ENCODE data around the gene MAPKAP1.
A peak's percentile ranks its signal among the peaks of the same experiment; 100 is the strongest.

MAPKAP1 gene

DNA sequence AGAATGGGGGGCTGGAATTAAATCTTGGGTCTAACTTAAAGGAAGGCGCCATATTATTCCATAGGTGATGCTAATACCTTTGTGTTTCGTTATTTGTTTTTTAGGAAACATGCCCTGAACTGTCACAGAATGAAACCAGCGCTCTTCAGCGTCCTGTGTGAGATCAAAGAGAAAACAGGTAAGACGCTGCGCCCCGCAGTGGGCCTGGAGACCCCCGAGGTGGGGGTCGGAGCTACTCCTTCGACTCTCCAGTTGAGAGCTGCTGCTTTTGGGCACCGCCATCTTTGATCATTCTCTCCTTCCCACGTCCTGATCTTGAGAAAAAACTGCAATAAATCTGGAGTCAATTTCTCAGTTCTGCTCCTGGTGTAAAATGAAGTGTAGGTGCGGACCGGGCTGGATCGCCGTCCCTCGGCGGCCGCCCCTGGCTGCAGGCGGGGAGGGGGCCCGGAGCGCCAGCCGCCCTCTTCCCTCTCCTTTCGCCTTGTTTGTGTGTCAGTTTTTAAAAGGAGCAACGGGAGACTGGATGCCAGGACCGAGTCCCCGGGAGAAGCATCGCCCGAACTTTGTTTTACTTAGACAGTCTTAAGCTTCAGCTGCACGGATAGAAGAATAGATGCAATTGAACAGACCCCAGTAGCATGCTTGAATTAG is 41.6 kb upstream of the MAPKAP1 start:
- peak overlapping the region; percentile 92 for H3K27ac ChIP-seq
- TF ChIP-seq ZFX (IDR thresholded peaks at IDR 0.05; ENCODE audit: borderline replicate concordance) = no peak
- TF ChIP-seq, protein P1, sequence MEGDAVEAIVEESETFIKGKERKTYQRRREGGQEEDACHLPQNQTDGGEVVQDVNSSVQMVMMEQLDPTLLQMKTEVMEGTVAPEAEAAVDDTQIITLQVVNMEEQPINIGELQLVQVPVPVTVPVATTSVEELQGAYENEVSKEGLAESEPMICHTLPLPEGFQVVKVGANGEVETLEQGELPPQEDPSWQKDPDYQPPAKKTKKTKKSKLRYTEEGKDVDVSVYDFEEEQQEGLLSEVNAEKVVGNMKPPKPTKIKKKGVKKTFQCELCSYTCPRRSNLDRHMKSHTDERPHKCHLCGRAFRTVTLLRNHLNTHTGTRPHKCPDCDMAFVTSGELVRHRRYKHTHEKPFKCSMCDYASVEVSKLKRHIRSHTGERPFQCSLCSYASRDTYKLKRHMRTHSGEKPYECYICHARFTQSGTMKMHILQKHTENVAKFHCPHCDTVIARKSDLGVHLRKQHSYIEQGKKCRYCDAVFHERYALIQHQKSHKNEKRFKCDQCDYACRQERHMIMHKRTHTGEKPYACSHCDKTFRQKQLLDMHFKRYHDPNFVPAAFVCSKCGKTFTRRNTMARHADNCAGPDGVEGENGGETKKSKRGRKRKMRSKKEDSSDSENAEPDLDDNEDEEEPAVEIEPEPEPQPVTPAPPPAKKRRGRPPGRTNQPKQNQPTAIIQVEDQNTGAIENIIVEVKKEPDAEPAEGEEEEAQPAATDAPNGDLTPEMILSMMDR (IDR thresholded peaks at IDR 0.05) = no peak

DNA sequence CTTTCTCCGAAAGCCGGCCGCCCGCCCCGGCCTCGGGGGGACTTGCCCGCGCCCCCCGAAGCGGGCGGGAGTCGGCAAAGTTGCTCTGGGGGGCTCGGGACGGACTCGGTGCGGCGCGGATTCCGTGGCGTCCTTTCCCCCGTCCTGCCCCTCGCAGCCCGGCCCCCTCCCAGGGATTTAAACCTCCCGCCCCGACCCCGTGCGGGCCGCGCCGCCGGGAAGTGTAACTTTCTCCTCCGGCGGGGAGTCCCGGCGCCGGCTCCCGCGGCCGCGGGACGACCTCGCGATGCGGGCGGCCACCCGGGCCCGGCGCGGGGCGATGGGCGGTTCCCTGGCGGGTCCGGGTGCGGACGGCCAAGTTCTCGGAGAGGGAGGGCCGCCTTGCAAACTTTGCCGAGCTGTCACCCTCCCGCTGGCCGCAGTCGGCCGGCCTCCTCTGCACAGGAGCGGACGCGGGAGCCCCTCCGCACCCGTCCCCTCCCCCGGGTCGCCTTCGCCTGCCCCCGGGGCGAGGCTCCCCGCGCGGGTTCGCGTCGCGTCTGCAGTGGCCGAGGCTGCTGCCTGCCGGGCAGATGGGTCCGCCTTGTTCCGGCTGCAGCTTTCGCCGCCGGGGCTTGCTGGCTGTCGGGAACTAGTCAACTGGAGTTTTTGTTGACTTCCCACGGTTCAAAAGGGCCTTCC is 40.9 kb upstream of the MAPKAP1 start:
- H3K27ac ChIP-seq = peak overlapping the region; percentile 92
- TF ChIP-seq, protein P1 (IDR thresholded peaks at IDR 0.05) = no peak
- TF ChIP-seq ZFX (IDR thresholded peaks at IDR 0.05; ENCODE audit: borderline replicate concordance) = no peak

DNA sequence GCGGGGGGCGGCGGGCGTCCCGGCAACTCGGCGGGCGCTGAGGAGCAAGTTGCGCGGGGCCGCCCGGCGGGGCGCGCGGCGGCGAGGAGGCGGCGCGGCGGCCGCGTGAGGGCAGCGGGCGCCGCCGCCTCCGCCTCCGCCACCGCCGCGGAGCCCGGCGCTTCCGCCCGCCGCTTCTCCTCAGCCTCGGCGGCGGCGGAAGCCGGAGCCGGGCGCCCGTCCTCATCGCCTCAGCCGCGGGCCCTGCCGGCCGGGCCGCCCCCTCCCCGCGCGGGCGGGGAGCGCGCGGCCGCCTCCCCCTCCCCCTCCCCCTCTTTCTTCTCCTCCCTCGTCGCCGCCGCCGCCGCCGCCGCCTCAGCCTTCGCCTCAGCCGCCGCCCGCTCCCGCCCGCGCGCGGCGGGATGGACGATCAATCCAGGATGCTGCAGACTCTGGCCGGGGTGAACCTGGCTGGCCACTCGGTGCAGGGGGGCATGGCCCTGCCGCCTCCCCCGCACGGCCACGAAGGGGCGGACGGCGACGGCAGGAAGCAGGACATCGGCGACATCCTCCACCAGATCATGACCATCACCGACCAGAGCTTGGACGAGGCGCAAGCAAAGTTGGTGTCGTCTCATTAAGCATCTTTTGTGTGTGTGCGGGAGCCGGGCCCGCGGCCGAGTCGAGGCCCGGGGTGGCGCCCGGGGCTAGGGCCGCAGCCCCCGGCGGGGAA is 40.2 kb upstream of the MAPKAP1 start, which contains the start of gene PBX3:
Gene PBX3, plus strand, starts transcription at position 321 of the 712 bp plus-strand sequence.
- peak within 1 kb of the TSS; percentile 92 for H3K27ac ChIP-seq
- no peak for TF ChIP-seq ZFX (IDR thresholded peaks at IDR 0.05; ENCODE audit: borderline replicate concordance)
- TF ChIP-seq, protein P1 (IDR thresholded peaks at IDR 0.05) = no peak

DNA sequence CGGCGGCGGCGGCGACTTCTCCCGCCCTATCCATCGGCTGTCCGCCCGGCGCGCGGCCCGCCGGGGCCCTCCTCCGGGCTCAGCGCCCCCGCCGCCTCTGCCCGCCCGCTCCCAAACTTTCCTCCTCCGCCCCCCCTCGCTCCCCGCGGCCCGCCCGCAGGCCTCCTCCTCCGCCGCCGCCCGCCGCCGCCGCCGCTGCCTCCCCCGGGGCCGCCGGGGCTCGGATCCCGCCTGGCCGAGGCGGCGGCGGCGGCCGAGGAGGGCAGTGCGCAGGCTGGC is 39.7 kb upstream of the MAPKAP1 start:
- H3K27ac ChIP-seq = peak overlapping the region; percentile 92
- TF ChIP-seq, protein P1 (IDR thresholded peaks at IDR 0.05) = no peak
- TF ChIP-seq ZFX (IDR thresholded peaks at IDR 0.05; ENCODE audit: borderline replicate concordance) = no peak

DNA sequence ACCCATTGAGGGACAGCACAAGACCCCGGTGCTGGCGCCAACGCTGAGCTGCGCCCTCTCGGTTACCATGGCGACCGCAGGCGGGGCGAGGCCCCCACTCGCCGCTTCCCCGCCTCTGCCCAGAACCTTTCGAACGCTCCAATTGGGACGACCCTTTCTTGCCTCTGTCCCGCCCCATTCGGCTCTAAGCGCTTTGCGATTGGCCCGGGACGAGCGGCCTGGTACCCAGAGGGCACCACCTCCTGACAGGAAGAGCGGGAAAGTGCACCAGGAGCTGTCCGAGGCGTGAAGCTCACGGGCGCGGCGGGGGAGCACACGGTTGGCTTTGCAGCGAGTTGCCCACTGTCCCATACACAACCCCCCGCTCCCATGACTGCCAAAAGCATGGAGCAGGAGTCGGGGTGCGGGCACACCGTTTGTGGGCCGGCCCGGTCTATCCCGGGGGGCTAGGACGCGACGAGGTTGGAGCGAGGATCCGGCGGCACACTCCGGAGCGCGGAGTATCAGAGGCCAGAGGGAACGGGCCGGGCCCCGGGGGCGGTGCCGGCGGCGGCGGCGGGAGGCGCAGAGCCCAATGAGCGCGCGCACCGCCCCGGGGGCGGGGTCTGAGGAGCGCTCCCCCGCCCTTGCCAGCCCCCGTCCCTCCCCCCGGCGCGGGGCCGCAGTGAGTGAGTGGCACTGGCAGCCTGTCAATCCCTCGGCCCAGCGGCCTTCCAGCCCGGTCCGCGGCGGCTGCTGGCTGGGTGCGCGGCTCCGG is 39.2 kb upstream of the MAPKAP1 start:
- H3K27ac ChIP-seq = peak overlapping the region; percentile 92
- TF ChIP-seq ZFX (IDR thresholded peaks at IDR 0.05; ENCODE audit: borderline replicate concordance) = no peak
- TF ChIP-seq, protein P1 (IDR thresholded peaks at IDR 0.05) = no peak

DNA sequence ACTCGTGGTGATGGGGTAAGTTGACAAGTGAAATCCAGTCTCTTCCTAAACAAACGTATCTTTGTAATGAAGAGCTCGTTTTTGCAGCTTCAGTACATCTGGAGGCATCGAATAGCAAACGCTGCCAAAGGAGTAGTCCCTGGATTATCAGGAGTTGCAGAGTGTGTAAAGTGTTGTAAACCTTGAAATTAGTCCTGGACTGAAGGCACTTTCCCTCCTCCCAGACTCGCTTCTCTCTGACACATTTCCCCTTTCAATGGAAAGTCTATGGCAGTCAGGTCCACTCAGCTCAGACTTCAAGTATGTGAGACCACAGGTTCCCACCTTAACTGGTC is 38.6 kb upstream of the MAPKAP1 start:
- peak overlapping the region; percentile 92 for H3K27ac ChIP-seq
- no peak for TF ChIP-seq ZFX (IDR thresholded peaks at IDR 0.05; ENCODE audit: borderline replicate concordance)
- TF ChIP-seq, protein P1 (IDR thresholded peaks at IDR 0.05) = no peak

All from 22Rv1 (cell line).